ENCODE data around the gene LPIN1.
"Not testable (repeated sequence)": the region's sequence is repeated elsewhere in the genome, so short reads cannot be mapped to it uniquely, and the experiment has no call there.

Gene LPIN1

DNA sequence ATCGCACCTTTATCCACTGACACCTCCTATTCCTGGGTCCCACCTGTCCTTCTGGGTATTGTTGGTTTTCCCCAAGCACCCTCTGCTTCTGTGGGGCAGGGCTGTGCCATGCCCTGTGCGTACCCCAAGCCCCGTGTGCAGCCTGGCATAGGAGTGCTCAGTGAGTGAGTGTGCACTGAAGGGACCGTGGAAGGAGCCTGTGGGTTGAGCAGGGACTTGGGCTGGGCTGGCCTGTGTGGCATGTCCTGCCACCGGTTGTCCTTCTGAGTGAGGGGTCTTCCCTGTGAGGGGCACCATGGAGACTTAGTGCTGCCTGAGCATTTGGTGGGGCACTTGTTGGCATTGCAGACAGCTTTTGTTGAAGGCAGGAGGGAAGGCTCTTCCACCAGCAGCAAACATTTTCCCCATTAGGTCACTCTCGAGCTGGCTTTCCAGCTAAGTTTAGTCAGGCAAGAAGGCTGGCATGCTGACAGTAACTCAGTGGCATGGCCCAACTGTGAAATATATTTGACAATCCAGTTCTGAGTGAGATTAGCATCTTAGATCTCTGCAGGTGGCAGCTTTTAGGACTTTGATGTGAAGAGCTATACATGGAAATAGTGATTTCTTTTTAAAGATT, 64.7 kb downstream of the LPIN1 start:
- Histone ChIP-seq H3K4me3 (ENCODE audit: low read length) (no peak overlapping the region), H3K36me3 (ENCODE audit: insufficient read depth, low read length) (peaks cover 34% of the 10 kb centered on the region)

DNA sequence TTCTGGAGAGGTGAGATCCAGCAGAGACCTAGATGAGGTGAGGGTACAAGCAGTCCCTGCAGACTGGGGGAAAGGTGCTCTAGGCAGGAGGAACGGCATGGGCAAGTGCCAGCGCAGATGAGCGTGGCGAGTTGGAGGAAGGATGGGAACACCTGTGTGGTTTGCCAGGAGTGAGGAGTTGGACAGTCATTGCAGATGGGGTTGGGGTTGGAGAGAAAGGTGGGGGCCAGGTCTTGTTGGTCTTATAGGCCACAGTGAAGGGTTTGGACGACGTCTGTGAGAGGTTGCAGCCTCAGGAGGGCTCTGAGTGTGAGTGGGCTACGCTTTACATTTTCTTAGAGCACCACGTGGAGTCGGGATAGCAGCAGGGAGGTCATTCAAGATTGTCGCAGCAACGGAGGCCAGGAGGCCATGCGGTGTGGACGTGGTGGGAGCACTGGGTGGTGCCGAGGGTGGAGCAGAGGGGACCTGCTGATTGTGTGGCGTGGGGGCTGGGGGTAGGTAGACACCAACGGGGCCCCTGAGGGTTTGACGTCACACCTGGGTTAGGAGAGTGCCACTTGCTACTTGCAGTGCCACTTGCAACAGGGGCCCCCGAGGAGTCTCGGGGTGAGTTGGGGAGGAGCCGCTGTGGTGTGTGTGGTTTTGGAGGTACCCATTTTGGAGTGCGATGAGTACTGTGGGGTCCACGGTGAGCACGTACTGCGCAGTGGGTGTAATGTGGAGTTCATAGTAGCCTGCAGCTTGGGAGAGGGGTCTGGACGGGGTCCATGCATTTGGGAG, 66.2 kb downstream of the LPIN1 start:
- Histone ChIP-seq H3K4me3 (ENCODE audit: low read length) (no peak overlapping the region), H3K9me3 (ENCODE audit: low read length) (peaks cover 3% of the 10 kb centered on the region), H3K4me1 (ENCODE audit: insufficient read depth, low read length) (no peaks in the 10 kb centered on the region), H3K27me3 (ENCODE audit: insufficient read depth, low read length) (no peaks in the 10 kb centered on the region), H3K36me3 (ENCODE audit: insufficient read depth, low read length) (peaks cover 33% of the 10 kb centered on the region), H2AFZ (ENCODE audit: low read depth, low read length) (no peak overlapping the region)

More for the DNA sequence above, 64.7 kb downstream of the LPIN1 start:
- Histone ChIP-seq H2AFZ (ENCODE audit: low read depth, low read length) (no peak overlapping the region), H3K27me3 (ENCODE audit: insufficient read depth, low read length) (no peaks in the 10 kb centered on the region), H3K4me1 (ENCODE audit: insufficient read depth, low read length) (no peaks in the 10 kb centered on the region), H3K9me3 (ENCODE audit: low read length) (no peaks in the 10 kb centered on the region)

DNA sequence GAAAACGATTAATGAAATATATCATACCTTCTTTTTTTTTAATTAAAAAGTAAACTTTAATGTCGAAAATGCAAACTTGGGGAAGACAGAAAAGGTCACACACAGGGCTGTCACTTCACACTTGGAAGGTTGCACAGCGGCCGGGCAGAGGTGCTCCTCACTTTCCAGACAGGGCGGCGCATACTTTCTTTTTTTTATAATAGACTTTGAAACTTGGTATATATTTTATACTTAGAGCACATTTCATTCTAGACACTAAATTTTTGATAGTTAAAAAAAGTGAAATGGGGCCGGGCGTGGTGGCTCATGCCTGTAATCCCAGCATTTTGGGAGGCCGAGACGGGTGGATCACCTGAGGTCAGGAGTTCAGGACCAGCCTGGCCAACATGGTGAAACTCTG, 66.9 kb downstream of the LPIN1 start:
- not testable (repeated sequence) for H3K9me3 ChIP-seq (ENCODE audit: low read length)
- H3K36me3 ChIP-seq (ENCODE audit: insufficient read depth, low read length), result peaks cover 29% of the 10 kb centered on the region

DNA sequence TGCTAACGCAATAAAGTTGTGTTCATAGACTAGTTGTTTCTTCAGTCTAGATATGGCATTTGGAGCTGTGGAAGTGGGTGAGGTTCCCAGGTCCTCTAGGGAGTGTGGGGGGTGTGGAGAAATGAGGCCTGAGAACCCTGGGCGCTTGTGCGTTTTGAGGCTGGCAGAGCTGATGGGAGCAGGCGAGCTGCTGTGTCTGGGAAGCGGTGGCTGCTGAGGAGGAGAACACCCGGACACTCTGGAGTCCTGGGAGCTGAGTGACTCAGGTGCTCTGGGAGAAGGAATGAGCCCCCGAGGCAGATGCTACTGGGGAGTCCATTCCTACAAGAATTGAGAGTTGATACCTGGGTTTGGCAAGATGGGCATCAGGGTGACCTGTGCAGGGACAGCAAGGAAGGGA, 67.5 kb downstream of the LPIN1 start:
- H3K27me3 ChIP-seq (ENCODE audit: insufficient read depth, low read length), result no peaks in the 10 kb centered on the region
- peaks cover 29% of the 10 kb centered on the region for H3K36me3 ChIP-seq (ENCODE audit: insufficient read depth, low read length)
- no peaks in the 10 kb centered on the region for H3K4me1 ChIP-seq (ENCODE audit: insufficient read depth, low read length)
- peaks cover 3% of the 10 kb centered on the region for H3K9me3 ChIP-seq (ENCODE audit: low read length)
- no peak overlapping the region for H3K4me3 ChIP-seq (ENCODE audit: low read length)
- no peak overlapping the region for H2AFZ ChIP-seq (ENCODE audit: low read depth, low read length)

More for the DNA sequence above, 66.9 kb downstream of the LPIN1 start:
- not testable (repeated sequence) for H3K4me3 ChIP-seq (ENCODE audit: low read length); H2AFZ ChIP-seq (ENCODE audit: low read depth, low read length); H3K27me3 ChIP-seq (ENCODE audit: insufficient read depth, low read length); H3K4me1 ChIP-seq (ENCODE audit: insufficient read depth, low read length)

DNA sequence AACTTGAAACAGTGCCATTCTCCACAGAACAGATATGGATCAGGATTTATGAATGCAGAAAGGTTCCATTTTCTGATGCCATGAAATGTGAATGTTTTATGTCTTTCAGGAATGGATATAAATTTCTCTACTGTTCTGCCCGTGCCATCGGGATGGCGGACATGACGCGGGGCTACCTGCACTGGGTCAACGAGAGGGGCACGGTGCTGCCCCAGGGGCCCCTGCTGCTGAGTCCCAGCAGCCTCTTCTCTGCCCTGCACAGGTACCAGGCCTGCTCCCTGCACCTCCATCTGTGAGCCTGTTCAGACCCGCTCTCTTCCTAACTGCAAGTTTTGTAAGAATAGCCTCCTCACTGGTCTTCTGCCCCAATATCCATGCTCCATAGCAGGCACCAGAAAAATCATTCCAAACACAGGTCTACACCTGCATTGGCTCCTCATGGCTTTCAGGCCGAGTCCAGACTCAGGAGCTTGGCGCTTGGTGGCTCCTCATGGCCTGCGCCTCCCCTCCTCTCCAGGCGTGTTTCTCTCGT, 68.6 kb downstream of the LPIN1 start:
- H3K4me3 ChIP-seq (ENCODE audit: low read length), result no peak overlapping the region
- no peaks in the 10 kb centered on the region for H3K27me3 ChIP-seq (ENCODE audit: insufficient read depth, low read length)
- peaks cover 3% of the 10 kb centered on the region for H3K9me3 ChIP-seq (ENCODE audit: low read length)
- no peaks in the 10 kb centered on the region for H3K4me1 ChIP-seq (ENCODE audit: insufficient read depth, low read length)
- H3K36me3 ChIP-seq (ENCODE audit: insufficient read depth, low read length), result peaks cover 36% of the 10 kb centered on the region
- no peak overlapping the region for H2AFZ ChIP-seq (ENCODE audit: low read depth, low read length)

DNA sequence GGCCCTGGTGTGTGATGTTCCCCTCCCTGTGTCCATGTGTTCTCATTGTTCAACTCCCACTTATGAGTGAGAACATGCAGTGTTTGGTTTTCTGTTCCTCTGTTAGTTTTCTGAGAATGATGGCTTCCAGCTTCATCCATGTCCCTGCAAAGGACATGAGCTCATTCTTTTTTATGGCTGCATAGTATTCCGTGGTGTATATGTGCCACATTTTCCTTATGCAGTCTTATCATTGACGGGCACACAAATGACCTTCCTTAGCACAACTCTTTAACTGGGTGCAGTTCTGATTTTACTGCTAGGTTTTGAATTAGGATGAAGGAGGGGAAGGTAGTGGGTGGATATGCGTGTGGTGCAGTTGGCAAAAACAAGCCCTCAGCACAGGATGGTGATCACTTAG, 70.5 kb downstream of the LPIN1 start:
- not testable (repeated sequence) for H3K4me3 ChIP-seq (ENCODE audit: low read length); H3K4me1 ChIP-seq (ENCODE audit: insufficient read depth, low read length); H3K27me3 ChIP-seq (ENCODE audit: insufficient read depth, low read length); H3K9me3 ChIP-seq (ENCODE audit: low read length); H2AFZ ChIP-seq (ENCODE audit: low read depth, low read length)
- H3K36me3 ChIP-seq (ENCODE audit: insufficient read depth, low read length), result peaks cover 41% of the 10 kb centered on the region

DNA sequence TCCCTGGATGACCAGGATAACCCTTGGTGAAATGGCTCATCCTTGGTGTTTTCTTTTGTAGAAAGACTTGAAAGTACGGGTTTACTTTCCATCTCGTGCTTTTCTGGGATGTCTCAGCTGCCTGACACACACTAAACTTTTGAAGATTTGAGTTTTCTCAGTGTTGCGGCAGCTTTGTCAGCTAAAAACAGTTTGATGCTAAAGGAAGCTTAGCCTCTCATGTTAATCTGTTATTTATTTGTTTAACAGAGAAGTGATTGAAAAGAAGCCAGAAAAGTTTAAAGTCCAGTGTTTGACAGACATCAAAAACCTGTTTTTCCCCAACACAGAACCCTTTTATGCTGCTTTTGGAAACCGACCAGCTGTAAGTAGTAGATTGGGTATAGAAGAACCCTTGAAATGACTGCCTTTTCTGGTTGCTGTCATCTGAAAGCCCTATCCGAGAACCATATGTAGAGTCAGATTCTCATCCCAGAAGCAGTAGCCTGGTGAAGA, 72.8 kb downstream of the LPIN1 start:
- H3K9me3 ChIP-seq (ENCODE audit: low read length), result peaks cover 7% of the 10 kb centered on the region

DNA sequence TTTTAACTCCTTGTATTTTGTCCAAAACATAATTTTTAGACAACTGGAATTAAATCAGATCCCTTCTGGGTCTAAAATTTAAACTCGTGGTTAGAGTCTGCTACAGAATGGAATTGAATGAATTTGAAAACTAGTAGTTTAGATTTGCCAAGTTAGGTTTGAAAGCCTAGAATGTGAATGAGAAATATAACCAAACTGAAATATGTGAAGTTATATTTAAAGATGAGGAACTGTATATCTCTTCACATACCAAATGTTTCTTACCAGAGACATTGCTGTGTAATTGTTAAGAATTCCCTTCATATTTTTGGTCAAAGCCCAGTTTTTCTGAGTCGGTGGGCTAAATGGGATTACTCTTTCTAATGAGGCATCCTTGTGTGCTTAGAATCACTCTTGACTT, 74.2 kb downstream of the LPIN1 start:
- Histone ChIP-seq H2AFZ (ENCODE audit: low read depth, low read length) (no peak overlapping the region), H3K4me3 (ENCODE audit: low read length) (no peak overlapping the region), H3K9me3 (ENCODE audit: low read length) (peaks cover 7% of the 10 kb centered on the region), H3K36me3 (ENCODE audit: insufficient read depth, low read length) (peaks cover 47% of the 10 kb centered on the region), H3K27me3 (ENCODE audit: insufficient read depth, low read length) (no peaks in the 10 kb centered on the region), H3K4me1 (ENCODE audit: insufficient read depth, low read length) (no peaks in the 10 kb centered on the region)

More for the DNA sequence above, 72.8 kb downstream of the LPIN1 start:
- Histone ChIP-seq H3K4me1 (ENCODE audit: insufficient read depth, low read length) (no peaks in the 10 kb centered on the region), H3K36me3 (ENCODE audit: insufficient read depth, low read length) (peaks cover 44% of the 10 kb centered on the region), H3K4me3 (ENCODE audit: low read length) (no peak overlapping the region), H3K27me3 (ENCODE audit: insufficient read depth, low read length) (no peaks in the 10 kb centered on the region), H2AFZ (ENCODE audit: low read depth, low read length) (no peak overlapping the region)

DNA sequence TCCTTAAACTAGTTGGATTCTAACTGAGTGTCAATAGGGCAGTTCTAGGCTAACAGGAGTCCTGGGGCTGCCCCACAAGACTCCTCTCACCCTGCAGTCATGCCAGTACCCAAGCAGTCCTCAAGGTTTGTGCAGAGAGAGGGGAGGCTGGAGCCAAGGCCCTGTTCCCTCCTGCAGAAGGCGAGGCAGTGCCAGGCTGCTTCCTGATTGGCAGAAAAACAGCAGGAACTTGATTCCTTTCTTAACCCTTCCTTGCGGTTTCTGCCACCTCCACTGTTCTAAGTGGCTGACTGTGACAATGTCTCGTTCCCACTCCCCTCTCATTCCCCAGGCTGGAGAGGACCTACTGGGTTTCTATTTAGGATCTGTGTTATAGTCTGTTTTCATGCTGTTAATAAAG, 75.3 kb downstream of the LPIN1 start:
- Histone ChIP-seq H3K4me3 (ENCODE audit: low read length) (no peak overlapping the region), H2AFZ (ENCODE audit: low read depth, low read length) (no peak overlapping the region), H3K4me1 (ENCODE audit: insufficient read depth, low read length) (no peaks in the 10 kb centered on the region), H3K9me3 (ENCODE audit: low read length) (peaks cover 7% of the 10 kb centered on the region), H3K36me3 (ENCODE audit: insufficient read depth, low read length) (peaks cover 38% of the 10 kb centered on the region), H3K27me3 (ENCODE audit: insufficient read depth, low read length) (no peaks in the 10 kb centered on the region)

DNA sequence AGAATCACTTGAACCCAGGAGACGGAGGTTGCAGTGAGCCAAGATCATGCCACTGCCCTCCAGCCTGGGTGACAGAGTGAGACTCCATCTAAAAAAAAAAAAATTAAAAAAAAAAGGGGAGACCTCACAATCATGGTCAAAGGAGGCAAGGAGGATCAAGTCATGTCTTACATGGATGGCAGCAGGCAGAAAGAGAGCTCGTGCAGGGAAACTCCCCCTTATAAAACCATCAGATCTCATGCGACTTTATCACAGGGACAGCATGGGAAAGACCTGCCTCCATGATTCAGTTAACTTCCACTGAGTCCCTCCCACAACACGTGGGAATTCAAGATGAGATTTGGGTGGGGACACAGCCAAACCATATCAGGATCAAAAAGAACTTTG, 75.9 kb downstream of the LPIN1 start:
- H3K27me3 ChIP-seq (ENCODE audit: insufficient read depth, low read length); H3K4me1 ChIP-seq (ENCODE audit: insufficient read depth, low read length); H3K9me3 ChIP-seq (ENCODE audit: low read length); H2AFZ ChIP-seq (ENCODE audit: low read depth, low read length); H3K4me3 ChIP-seq (ENCODE audit: low read length): not testable (repeated sequence)
- peaks cover 33% of the 10 kb centered on the region for H3K36me3 ChIP-seq (ENCODE audit: insufficient read depth, low read length)

DNA sequence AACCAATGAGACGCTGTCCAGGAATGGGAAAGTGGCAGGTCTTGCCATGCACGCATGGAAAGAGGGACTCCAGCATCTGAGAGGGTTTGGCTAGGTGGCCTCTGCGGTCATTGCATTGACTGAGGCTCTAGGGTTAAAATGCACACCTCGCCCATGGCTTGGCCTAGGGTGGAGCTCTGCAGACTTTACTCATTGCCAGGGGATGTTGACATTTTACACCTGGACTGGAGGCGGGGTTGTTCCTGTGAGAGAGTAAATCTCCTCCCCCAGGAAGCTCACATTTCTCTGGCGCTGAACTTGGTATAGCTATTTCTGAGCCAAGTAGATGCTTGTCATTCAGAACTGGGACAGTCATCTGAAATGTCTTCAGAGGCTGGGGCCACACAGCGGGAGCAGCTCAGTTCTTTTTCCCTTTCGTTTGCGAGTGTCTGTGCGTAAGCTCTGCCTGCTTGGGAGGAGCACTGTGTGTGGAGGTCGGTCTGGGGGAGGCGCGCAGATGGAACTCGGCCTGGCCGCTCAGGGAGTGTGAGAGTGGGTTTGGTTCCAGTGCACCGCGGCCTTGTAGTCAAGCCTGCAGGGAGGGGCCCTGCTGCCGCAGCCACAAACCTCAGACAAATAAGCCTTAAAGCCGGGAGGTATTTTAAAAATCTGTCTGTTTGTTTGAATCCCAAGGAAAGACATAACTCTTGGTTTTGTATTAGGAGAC, 76.5 kb downstream of the LPIN1 start:
- Histone ChIP-seq H2AFZ (ENCODE audit: low read depth, low read length) (no peak overlapping the region), H3K27me3 (ENCODE audit: insufficient read depth, low read length) (no peaks in the 10 kb centered on the region), H3K36me3 (ENCODE audit: insufficient read depth, low read length) (peaks cover 31% of the 10 kb centered on the region), H3K4me3 (ENCODE audit: low read length) (no peak overlapping the region), H3K9me3 (ENCODE audit: low read length) (peaks cover 3% of the 10 kb centered on the region), H3K4me1 (ENCODE audit: insufficient read depth, low read length) (no peaks in the 10 kb centered on the region)

DNA sequence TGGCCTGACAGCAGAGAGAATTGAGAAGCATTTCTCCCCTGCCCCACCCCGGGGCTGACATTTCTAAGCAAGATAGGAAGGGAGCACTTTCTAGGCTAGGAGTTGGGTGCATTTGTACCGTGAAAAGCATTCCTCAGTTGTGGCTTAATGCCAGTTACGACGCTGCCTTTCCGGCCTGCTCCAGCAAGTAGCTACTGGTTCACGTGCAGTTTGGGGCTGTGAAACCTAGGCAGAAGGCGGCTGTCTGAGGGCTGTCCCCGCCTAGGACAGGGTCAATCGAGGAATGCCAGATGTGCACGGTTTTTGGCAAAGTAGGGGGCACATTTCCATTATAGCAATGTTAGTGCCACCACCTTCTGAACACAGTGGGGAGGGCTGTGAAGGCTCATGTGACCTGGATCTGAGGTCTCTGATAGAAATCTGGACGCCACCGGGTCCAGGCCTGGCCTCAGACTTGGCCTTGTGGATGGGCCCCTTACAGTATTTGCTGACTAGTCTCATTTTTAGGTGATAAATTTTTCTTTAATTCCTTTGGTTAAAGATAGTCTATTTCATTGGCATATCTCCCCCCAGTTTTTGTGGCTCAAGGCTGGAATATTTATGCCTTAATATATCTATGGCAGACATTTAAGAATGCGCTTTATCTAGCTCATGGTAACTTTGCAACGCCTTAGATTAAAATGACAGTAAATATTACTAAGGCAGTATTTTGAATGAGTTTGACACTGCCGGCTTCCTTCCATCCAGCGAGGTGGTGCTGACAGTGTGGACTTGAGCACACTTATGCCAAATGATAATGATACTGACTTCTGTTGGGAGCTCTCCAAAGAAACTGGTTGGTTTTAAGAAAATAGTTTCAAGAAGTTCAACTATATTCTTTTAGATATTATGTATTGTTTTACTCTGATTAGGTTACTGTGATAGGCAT, 78.7 kb downstream of the LPIN1 start:
- H3K36me3 ChIP-seq (ENCODE audit: insufficient read depth, low read length), result peaks cover 23% of the 10 kb centered on the region
- H2AFZ ChIP-seq (ENCODE audit: low read depth, low read length), result no peak overlapping the region
- no peaks in the 10 kb centered on the region for H3K27me3 ChIP-seq (ENCODE audit: insufficient read depth, low read length)
- peaks cover 3% of the 10 kb centered on the region for H3K9me3 ChIP-seq (ENCODE audit: low read length)
- peaks cover 5% of the 10 kb centered on the region for H3K4me1 ChIP-seq (ENCODE audit: insufficient read depth, low read length)
- no peak overlapping the region for H3K4me3 ChIP-seq (ENCODE audit: low read length)
